ENCODE measurements around the gene SUGCT. TPM values are rescaled to one million over a fixed set of nuclear protein-coding genes. Genes with fewer than 3 reads are reported as not detected.

Gene SUGCT
- total RNA-seq, 1 experiment from 2014 or later: 5.4 TPM

DNA sequence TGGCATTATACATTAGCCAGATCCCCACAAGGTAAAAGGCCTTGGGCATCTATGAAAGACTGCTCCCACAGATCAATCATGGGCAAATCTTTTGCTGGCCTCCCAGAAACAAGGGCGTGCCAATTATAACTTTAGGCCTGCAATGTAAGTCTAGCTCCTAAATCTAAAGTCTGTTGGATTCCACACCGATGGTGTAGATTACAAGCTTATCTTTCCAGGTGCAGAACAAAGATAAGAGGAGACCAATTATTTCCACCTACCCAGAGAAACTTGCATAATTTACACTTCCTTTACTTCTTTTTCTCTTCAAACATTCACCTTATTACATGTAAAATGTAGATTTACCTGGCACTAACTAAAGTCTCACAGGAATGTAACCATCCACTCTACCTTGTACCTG, 713.1 kb downstream of the SUGCT start:
- Histone ChIP-seq H3K9me3 (ENCODE audit: control insufficient read depth, low read depth, low read length) (no peaks in the 10 kb centered on the region), H3K14ac (ENCODE audit: insufficient read depth, low read length) (no peak overlapping the region), H3K27me3 (ENCODE audit: insufficient read depth, low read length) (no peaks in the 10 kb centered on the region), H3T11ph (ENCODE audit: low read length) (no peak overlapping the region), H2BK5ac (ENCODE audit: insufficient read length, low read length) (no peak overlapping the region), H3K9ac (ENCODE audit: extremely low read depth, insufficient read length, low read length) (no peak overlapping the region), H3K23ac (ENCODE audit: insufficient read length, low read depth, low read length) (no peak overlapping the region), H3K23me2 (ENCODE audit: insufficient read length, low read depth, low read length, poor library complexity, severe bottlenecking) (no peaks in the 10 kb centered on the region), H2AK5ac (ENCODE audit: insufficient read length, low read length) (no peak overlapping the region), H3K79me2 (ENCODE audit: insufficient read depth, low read length) (no peaks in the 10 kb centered on the region), H3K79me1 (ENCODE audit: insufficient read depth, low read depth, low read length, poor library complexity, severe bottlenecking) (no peaks in the 10 kb centered on the region), H3K4me2 (ENCODE audit: insufficient read depth, insufficient read length, low read length) (no peak overlapping the region), H3K56ac (ENCODE audit: insufficient read length, low read depth, low read length) (no peak overlapping the region), H2BK120ac (ENCODE audit: low read depth, low read length, poor library complexity, severe bottlenecking) (no peak overlapping the region), H4K20me1 (ENCODE audit: control insufficient read depth, insufficient read depth, insufficient read length) (no peaks in the 10 kb centered on the region), H3K4ac (ENCODE audit: low read depth, low read length) (no peak overlapping the region), H2BK12ac (ENCODE audit: insufficient read length, low read depth, low read length) (no peak overlapping the region), H2BK15ac (ENCODE audit: low read depth, low read length) (no peak overlapping the region), H4K91ac (ENCODE audit: insufficient read length, low read depth, low read length) (no peak overlapping the region), H3K4me1 (ENCODE audit: insufficient read depth, low read length) (no peaks in the 10 kb centered on the region), H2AFZ (ENCODE audit: low read length) (no peak overlapping the region), H3K18ac (ENCODE audit: insufficient read length, low read depth, low read length) (no peak overlapping the region), H2BK20ac (ENCODE audit: low read depth, low read length, poor library complexity, severe bottlenecking) (no peak overlapping the region), H3K27ac (ENCODE audit: insufficient read length, low read depth, low read length) (no peak overlapping the region), H4K5ac (ENCODE audit: insufficient read length, low read depth, low read length) (no peak overlapping the region), H4K8ac (replicated peaks; ENCODE audit: insufficient read length, low read depth, low read length) (no peak overlapping the region)
- H3K4me3 Mint-ChIP-seq: no peak overlapping the region
- peaks cover 3 to 13% (median 3%) of the 10 kb centered on the region in 3 experiments; a peak in 4 of 7 replicates for H3K36me3 Mint-ChIP-seq (ENCODE audit: insufficient read depth in 1 of 3, low read depth in 3 of 3)
- no CpG with 5 or more reads among the region's 2 CpGs for WGBS (ENCODE audit: extremely low coverage, insufficient read length, low lambda C conversion rate)
- DNase-seq: no peak
- peaks cover 0 to 5% of the 10 kb centered on the region in 2 experiments; a peak in 1 of 5 replicates for H3K9me3 Mint-ChIP-seq
- H3K27me3 Mint-ChIP-seq (ENCODE audit: low read depth): peaks cover 3% of the 10 kb centered on the region
- TF ChIP-seq CTCF (conservative IDR thresholded peaks at IDR 0.05): no peak
- H3K4me1 Mint-ChIP-seq: peaks cover 0 to 4% of the 10 kb centered on the region in 2 experiments; a peak in 2 of 4 replicates
- H3K27ac Mint-ChIP-seq: no peak overlapping the region
